ENCODE measurements around the gene SYT3. TPM values are rescaled to one million over a fixed set of nuclear protein-coding genes. Genes with fewer than 3 reads are reported as not detected.

SYT3 gene
- total RNA-seq, 1 donor from 2014 or later: 2.5 TPM

GRCh38 chr19:50645107-50645506, 5.4 kb upstream of the SYT3 start:
- H3K27me3 ChIP-seq: peaks cover 3% of the 10 kb centered on the region
- intact Hi-C loops (cut with DNase I): no loop called here

DNA sequence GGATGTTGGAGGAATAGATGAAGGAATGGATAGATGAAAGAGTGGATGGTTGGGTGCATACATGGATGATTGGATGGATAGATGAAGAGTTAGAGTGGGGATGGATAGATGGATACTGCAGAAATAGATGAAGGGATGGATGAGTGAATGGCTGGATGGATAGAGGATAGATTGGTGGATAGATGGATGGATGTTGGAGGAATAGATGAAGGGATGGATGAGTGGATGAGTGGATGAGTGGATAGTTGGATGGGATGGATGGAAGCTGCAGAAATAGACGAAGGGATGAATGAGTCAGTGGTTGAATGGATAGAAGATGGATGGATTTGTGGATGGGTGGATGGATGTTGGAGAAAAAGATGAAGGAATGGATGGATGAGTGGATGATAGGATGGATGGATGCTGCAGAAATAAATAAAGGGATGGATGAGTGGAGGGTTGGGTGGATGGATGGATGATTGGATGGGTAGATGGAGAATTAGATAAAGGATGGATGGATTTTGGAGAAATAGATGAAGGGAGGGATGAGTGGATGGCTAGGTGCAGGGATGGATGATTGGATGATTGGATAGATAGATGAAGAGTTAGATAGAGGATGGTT, 4.7 kb upstream of the SYT3 start:
- TF ChIP-seq POLR2AphosphoS5 (IDR thresholded peaks at IDR 0.05; ENCODE audit: insufficient read depth in 1 of 2, low read depth in 1 of 2) (no peak), POLR2A (IDR thresholded peaks at IDR 0.05) (no peak)
- TF ChIP-seq, protein P1, sequence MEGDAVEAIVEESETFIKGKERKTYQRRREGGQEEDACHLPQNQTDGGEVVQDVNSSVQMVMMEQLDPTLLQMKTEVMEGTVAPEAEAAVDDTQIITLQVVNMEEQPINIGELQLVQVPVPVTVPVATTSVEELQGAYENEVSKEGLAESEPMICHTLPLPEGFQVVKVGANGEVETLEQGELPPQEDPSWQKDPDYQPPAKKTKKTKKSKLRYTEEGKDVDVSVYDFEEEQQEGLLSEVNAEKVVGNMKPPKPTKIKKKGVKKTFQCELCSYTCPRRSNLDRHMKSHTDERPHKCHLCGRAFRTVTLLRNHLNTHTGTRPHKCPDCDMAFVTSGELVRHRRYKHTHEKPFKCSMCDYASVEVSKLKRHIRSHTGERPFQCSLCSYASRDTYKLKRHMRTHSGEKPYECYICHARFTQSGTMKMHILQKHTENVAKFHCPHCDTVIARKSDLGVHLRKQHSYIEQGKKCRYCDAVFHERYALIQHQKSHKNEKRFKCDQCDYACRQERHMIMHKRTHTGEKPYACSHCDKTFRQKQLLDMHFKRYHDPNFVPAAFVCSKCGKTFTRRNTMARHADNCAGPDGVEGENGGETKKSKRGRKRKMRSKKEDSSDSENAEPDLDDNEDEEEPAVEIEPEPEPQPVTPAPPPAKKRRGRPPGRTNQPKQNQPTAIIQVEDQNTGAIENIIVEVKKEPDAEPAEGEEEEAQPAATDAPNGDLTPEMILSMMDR (IDR thresholded peaks at IDR 0.05): no peak
- H3K9me3 ChIP-seq: no peaks in the 10 kb centered on the region
- peaks cover 3% of the 10 kb centered on the region for H3K27me3 ChIP-seq
- no peak overlapping the region for H3K27ac ChIP-seq
- DNase-seq (ENCODE audit: extremely low spot score in 2 of 2): no peak
- no peaks in the 10 kb centered on the region for H3K36me3 ChIP-seq
- H3K4me1 ChIP-seq: peaks cover 1% of the 10 kb centered on the region
- no peak overlapping the region for H3K4me3 ChIP-seq
- intact Hi-C loops (cut with DNase I): no loop called here

More at GRCh38 chr19:50645107-50645506, 5.4 kb upstream of the SYT3 start:
- Histone ChIP-seq H3K36me3 (no peaks in the 10 kb centered on the region), H3K4me1 (no peaks in the 10 kb centered on the region), H3K4me3 (no peak overlapping the region), H3K9me3 (no peaks in the 10 kb centered on the region), H3K27ac (no peak overlapping the region)
- TF ChIP-seq POLR2AphosphoS5 (IDR thresholded peaks at IDR 0.05; ENCODE audit: insufficient read depth in 1 of 2, low read depth in 1 of 2): no peak
- no peak for TF ChIP-seq POLR2A (IDR thresholded peaks at IDR 0.05)
- TF ChIP-seq, protein P1 (IDR thresholded peaks at IDR 0.05): no peak
- no peak for DNase-seq (ENCODE audit: extremely low spot score in 2 of 2)

DNA sequence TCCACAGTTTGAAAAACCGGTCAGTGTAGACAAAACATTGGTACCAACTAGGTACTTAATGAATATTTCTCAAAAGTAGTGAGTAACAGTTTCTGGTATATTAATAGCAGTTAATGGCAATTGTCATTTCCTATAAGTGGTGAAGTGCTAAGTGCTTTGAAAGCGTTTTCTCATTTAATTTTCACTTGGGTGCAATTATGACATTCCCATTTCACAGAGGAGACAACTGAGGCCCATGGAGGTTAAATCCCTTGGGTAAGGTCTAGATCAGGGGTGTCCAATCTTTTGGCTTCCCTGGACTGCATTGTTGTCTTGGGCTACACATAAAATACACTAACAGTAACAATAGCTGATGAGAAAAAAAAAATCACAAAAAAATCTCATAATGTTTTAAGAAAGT, 687 bp upstream of the SYT3 start:
- no peaks in the 10 kb centered on the region for H3K27me3 ChIP-seq
- no peak for DNase-seq (ENCODE audit: extremely low spot score in 2 of 2)
- intact Hi-C loops (cut with DNase I): no loop called here
- H3K9me3 ChIP-seq: no peaks in the 10 kb centered on the region
- H3K4me3 ChIP-seq: no peak overlapping the region
- peaks cover 9% of the 10 kb centered on the region for H3K4me1 ChIP-seq
- H3K27ac ChIP-seq: no peak overlapping the region
- TF ChIP-seq, protein P1 (IDR thresholded peaks at IDR 0.05): no peak
- TF ChIP-seq POLR2AphosphoS5 (IDR thresholded peaks at IDR 0.05; ENCODE audit: insufficient read depth in 1 of 2, low read depth in 1 of 2) (no peak), POLR2A (IDR thresholded peaks at IDR 0.05) (no peak)
- H3K36me3 ChIP-seq: no peaks in the 10 kb centered on the region

GRCh38 chr19:50638600-50638999, 1.1 kb downstream of the SYT3 start:
- Histone ChIP-seq H3K4me3 (no peak overlapping the region), H3K27ac (no peak overlapping the region), H3K9me3 (peaks cover 4% of the 10 kb centered on the region), H3K4me1 (peaks cover 9% of the 10 kb centered on the region), H3K36me3 (no peaks in the 10 kb centered on the region), H3K27me3 (no peaks in the 10 kb centered on the region)
- DNase-seq (ENCODE audit: extremely low spot score in 2 of 2): no peak
- TF ChIP-seq POLR2A (IDR thresholded peaks at IDR 0.05): no peak
- no peak for TF ChIP-seq POLR2AphosphoS5 (IDR thresholded peaks at IDR 0.05; ENCODE audit: insufficient read depth in 1 of 2, low read depth in 1 of 2)
- TF ChIP-seq, protein P1 (IDR thresholded peaks at IDR 0.05): no peak
- intact Hi-C loops (cut with DNase I): no loop called here

DNA sequence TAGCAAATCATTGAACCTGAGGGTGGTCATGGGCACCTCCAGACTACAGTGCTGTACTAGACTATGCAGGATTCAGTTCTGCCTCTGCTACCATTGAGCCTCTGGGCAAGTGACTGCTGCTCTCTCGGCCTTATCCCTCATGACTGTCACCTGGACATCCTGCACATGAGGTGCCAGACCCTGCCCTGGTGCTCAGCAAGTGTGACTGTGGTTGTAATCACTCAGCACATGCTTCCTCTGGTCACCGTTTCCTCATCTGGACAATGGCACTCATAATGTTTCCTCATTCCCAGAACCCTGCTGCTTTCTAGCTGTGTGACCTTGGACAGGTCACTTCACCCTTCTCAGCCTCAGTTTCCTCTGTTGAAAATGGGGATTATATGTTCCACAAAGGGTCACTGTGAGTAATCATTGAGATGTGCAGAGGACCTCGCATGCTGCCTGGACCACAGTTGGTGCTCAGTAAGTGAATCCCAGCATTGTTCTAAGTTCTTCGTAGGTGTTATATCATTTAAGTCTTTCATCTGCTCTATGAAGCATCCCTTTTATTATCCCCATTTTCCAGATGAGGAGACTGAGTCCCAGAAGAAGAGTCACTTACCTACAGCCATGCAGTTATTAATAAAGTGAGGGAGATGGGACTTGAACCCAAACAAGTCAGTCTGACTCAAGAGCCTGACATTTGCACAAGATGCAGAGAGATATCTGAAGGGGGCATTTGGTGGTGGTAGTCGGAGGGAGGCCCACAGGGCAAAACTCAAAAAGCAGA, 3.2 kb downstream of the SYT3 start:
- Histone ChIP-seq H3K4me3 (no peak overlapping the region), H3K9me3 (peaks cover 9% of the 10 kb centered on the region), H3K36me3 (no peaks in the 10 kb centered on the region), H3K27me3 (no peaks in the 10 kb centered on the region), H3K27ac (no peak overlapping the region), H3K4me1 (peaks cover 9% of the 10 kb centered on the region)
- intact Hi-C loops (cut with DNase I): no loop called here
- TF ChIP-seq POLR2AphosphoS5 (IDR thresholded peaks at IDR 0.05; ENCODE audit: insufficient read depth in 1 of 2, low read depth in 1 of 2): no peak
- TF ChIP-seq POLR2A (IDR thresholded peaks at IDR 0.05): no peak
- DNase-seq (ENCODE audit: extremely low spot score in 2 of 2): no peak
